HepG2 (cell line): ENCODE results near the gene ATOH8. TPM values are rescaled to one million over a fixed set of nuclear protein-coding genes. Genes with fewer than 3 reads are reported as not detected.

Experiments
- BORCS8-MEF2B ChIP-seq: sonication (generic); formaldehyde crosslinking; IDR thresholded peaks from 2 replicates; pipeline ENCODE4 v1.8.0; 2022; ENCODE audit warnings: mild to moderate bottlenecking, missing genetic modification reagents
- FOSL2 ChIP-seq: sonication (generic); formaldehyde crosslinking; IDR thresholded peaks from 2 replicates; pipeline ENCODE4 v1.4.0; 2020; ENCODE audit warnings: missing genetic modification reagents
- IRF2 ChIP-seq: IDR thresholded peaks from 2 replicates; pipeline ENCODE4 v1.6.1; 2018; ENCODE audit warnings: missing genetic modification reagents, missing compliant biosample characterization
- NFKB2 ChIP-seq: sonication (generic); formaldehyde crosslinking; IDR thresholded peaks from 2 replicates; pipeline ENCODE4 v1.4.0; 2020; ENCODE audit warnings: missing genetic modification reagents, borderline replicate concordance
- NFYC ChIP-seq: IDR thresholded peaks from 2 replicates; pipeline ENCODE4 v1.6.1; 2016; ENCODE audit warnings: missing genetic modification reagents, missing compliant biosample characterization
- NONO ChIP-seq, 2 experiments: fragments of 450-650 bp in 1 of 2; sonication (generic) in 1 of 2; formaldehyde crosslinking in 1 of 2; IDR thresholded peaks in 1 of 2; conservative IDR thresholded peaks in 1 of 2; 2 replicates each; pipeline versions ENCODE4 v1.6.1 to v1.8.0; 2017 to 2022; ENCODE audit warnings: mild to moderate bottlenecking in 1 of 2, missing genetic modification reagents in 1 of 2, moderate library complexity in 1 of 2
- NR2F6 ChIP-seq, 2 experiments: IDR thresholded peaks; 2 replicates each; pipeline ENCODE4 v1.6.1; 2016; ENCODE audit warnings: antibody characterized with exemption in 1 of 2, mild to moderate bottlenecking in 1 of 2
- SIX1 ChIP-seq: sonication (generic); formaldehyde crosslinking; IDR thresholded peaks from 2 replicates; pipeline ENCODE4 v1.4.0; 2020; ENCODE audit warnings: missing genetic modification reagents, borderline replicate concordance
- SKI ChIP-seq: fragments of 450-650 bp; IDR thresholded peaks from one replicate; pipeline ENCODE4 v1.6.1; 2018; ENCODE audit warnings: mild to moderate bottlenecking; ENCODE audit not compliant: partially characterized antibody
- SOX6 ChIP-seq, 2 experiments: fragments of 450-650 bp in 1 of 2; sonication (generic) in 1 of 2; formaldehyde crosslinking in 1 of 2; IDR thresholded peaks; 2 replicates each; pipeline versions ENCODE4 v1.4.0 to v1.6.1; 2017 to 2020; ENCODE audit warnings: antibody characterized with exemption in 1 of 2, mild to moderate bottlenecking in 1 of 2, missing genetic modification reagents in 1 of 2
- TARDBP ChIP-seq: sonication (generic); formaldehyde crosslinking; IDR thresholded peaks from 2 replicates; pipeline ENCODE4 v1.8.0; 2022; ENCODE audit warnings: mild to moderate bottlenecking, missing genetic modification reagents
- ZNF430 ChIP-seq: sonication (generic); formaldehyde crosslinking; IDR thresholded peaks from 2 replicates; pipeline ENCODE4 v1.9.0; 2021; ENCODE audit warnings: mild to moderate bottlenecking, missing genetic modification reagents
- ZNF550 ChIP-seq: sonication (generic); formaldehyde crosslinking; IDR thresholded peaks from 2 replicates; pipeline ENCODE4 v1.4.0; 2020; ENCODE audit warnings: mild to moderate bottlenecking, missing genetic modification reagents, borderline replicate concordance
- ZNF619 ChIP-seq: sonication (generic); formaldehyde crosslinking; IDR thresholded peaks from 2 replicates; pipeline ENCODE4 v1.4.0; 2020; ENCODE audit warnings: mild to moderate bottlenecking, missing genetic modification reagents
- ZNF839 ChIP-seq: sonication (generic); formaldehyde crosslinking; IDR thresholded peaks from 2 replicates; pipeline ENCODE4 v1.4.0; 2020; ENCODE audit warnings: missing genetic modification reagents, mild to moderate bottlenecking, borderline replicate concordance
- ZNF878 ChIP-seq: sonication (generic); formaldehyde crosslinking; IDR thresholded peaks from 2 replicates; pipeline ENCODE4 v1.8.1; 2023; ENCODE audit warnings: mild to moderate bottlenecking, missing genetic modification reagents, moderate library complexity
- ZNF879 ChIP-seq: sonication (generic); formaldehyde crosslinking; IDR thresholded peaks from 2 replicates; pipeline ENCODE4 v1.8.1; 2023; ENCODE audit warnings: missing genetic modification reagents
- polyA plus RNA-seq, 8 experiments: library from polyadenylated mRNA; depleted of rRNA in 3 of 8; stranded (reverse) in 7 of 8; unstranded in 1 of 8; fragments of >200 nt; fragmentation: Illumina TruSeq in 4 of 8; extraction: Trizol in 4 of 8; gene quantifications; 2 replicates each; pipeline versions ENCODE4 v1.2.1 to v1.2.3, GENCODE V29; 2011 to 2016; ENCODE audit warnings: low read depth in 4 of 8, missing spikeins in 1 of 8, mixed read lengths in 1 of 8; ENCODE audit not compliant: insufficient read depth in 1 of 8
- total RNA-seq, 5 experiments: library from RNA; depleted of rRNA; stranded (reverse); fragments of >200 nt; fragmentation: Illumina TruSeq; extraction: Trizol; gene quantifications; 2 replicates each; pipeline ENCODE4 v1.2.3, GENCODE V29; 2016; ENCODE audit warnings: low read depth in 1 of 5
- TF ChIP-seq, protein P1 (sequence below): sonication (generic); formaldehyde crosslinking; IDR thresholded peaks from 2 replicates; pipeline ENCODE4 v1.5.1; 2020; ENCODE audit warnings: mild to moderate bottlenecking, missing genetic modification reagents, moderate library complexity
- TF ChIP-seq, protein P2 (sequence below): IDR thresholded peaks from 2 replicates; pipeline ENCODE4 v1.6.1; 2016; ENCODE audit warnings: mild to moderate bottlenecking, missing biosample characterization, missing genetic modification reagents
- TF ChIP-seq, protein P3 (sequence below): sonication (generic); formaldehyde crosslinking; IDR thresholded peaks from 2 replicates; pipeline ENCODE4 v1.5.1; 2020; ENCODE audit warnings: mild to moderate bottlenecking, moderate library complexity, missing genetic modification reagents
- TF ChIP-seq, protein P4 (sequence below): sonication (generic); formaldehyde crosslinking; IDR thresholded peaks from 2 replicates; pipeline ENCODE4 v1.5.1; 2020; ENCODE audit warnings: mild to moderate bottlenecking, missing genetic modification reagents, moderate library complexity

ATOH8 gene
- total and polyA plus RNA-seq, 2 of the 13 experiments (the other 11 are each of a cell fraction or from before 2014, with no cell fraction given) = 0.13 to 0.61 TPM

DNA sequence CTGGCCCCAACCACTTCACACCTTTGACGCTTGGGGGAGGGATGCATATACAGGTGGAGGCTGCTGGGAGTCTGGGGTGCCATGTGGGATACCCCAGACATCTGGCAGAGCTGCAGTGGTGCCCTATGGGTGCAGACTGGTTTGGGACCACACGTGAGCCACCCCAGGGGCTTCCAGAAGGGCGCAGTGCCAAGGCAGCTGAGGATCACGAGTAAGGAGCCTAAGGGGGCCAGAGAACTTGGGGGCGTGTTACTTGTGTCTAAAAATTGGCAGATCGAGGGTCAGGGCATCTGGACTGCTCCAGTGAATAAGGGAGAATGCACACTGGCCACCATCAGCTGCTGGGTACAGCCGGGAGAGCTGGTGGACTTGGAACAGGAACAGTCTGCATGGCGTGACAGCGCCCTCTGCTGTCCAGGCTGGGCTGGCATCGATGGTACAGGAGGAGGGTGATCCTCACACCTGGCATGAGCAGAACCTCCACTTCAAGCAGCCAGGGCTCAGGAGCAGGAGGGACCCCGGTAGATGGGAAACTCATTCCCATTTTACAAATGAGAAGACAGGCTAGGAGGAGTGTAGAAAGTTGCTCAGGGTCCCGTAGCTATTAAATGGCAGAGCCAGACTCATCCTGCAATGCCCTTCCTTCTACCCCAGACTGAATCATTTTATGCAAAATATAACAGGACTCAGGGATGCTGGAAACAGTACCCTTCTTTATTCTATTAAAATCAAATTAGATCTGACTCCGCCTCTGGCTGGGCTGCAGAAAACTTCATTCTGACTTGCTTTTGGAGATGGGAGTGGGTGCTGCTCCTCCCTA lies 60.4 kb downstream of the ATOH8 start (continued):
- TF ChIP-seq NONO (IDR thresholded peaks at IDR 0.05) (no peak), NONO (CRISPR knock-in tag; conservative IDR thresholded peaks at IDR 0.05) (peak; percentile 51; the same call in 1 of the 2 replicates), IRF2 (CRISPR knock-in tag) (0 out of 2 replicates have a peak, but pooled peaks have one; percentile 38), NFYC (no peak), FOSL2 (CRISPR knock-in tag) (peak; percentile 35; the same call in 1 of the 2 replicates), SKI (no peak), ZNF878 (CRISPR knock-in tag) (no peak), SIX1 (no peak), ZNF550 (CRISPR knock-in tag) (no peak), ZNF430 (CRISPR knock-in tag) (no peak), SOX6 (IDR thresholded peaks at IDR 0.05) (no peak), SOX6 (CRISPR knock-in tag; IDR thresholded peaks at IDR 0.05) (no peak), ZNF879 (CRISPR knock-in tag) (no peak), ZNF839 (CRISPR knock-in tag) (0 out of 2 replicates have a peak, but pooled peaks have one; percentile 49), NR2F6 (IDR thresholded peaks at IDR 0.05) (no peak), NR2F6 (CRISPR knock-in tag; IDR thresholded peaks at IDR 0.05) (peak; percentile 49; the same call in 1 of the 2 replicates), ZNF619 (CRISPR knock-in tag) (peak; percentile 57; the same call in 1 of the 2 replicates), NFKB2 (peak; percentile 59; the same call in 1 of the 2 replicates), TARDBP (CRISPR knock-in tag) (peak; percentile 42; the same call in 1 of the 2 replicates), BORCS8-MEF2B (CRISPR knock-in tag) (peak; percentile 77)
- TF ChIP-seq, protein P1, sequence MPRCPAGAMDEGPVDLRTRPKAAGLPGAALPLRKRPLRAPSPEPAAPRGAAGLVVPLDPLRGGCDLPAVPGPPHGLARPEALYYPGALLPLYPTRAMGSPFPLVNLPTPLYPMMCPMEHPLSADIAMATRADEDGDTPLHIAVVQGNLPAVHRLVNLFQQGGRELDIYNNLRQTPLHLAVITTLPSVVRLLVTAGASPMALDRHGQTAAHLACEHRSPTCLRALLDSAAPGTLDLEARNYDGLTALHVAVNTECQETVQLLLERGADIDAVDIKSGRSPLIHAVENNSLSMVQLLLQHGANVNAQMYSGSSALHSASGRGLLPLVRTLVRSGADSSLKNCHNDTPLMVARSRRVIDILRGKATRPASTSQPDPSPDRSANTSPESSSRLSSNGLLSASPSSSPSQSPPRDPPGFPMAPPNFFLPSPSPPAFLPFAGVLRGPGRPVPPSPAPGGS (CRISPR knock-in tag) = no peak
- TF ChIP-seq, protein P2, sequence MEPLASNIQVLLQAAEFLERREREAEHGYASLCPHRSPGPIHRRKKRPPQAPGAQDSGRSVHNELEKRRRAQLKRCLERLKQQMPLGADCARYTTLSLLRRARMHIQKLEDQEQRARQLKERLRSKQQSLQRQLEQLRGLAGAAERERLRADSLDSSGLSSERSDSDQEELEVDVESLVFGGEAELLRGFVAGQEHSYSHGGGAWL (CRISPR knock-in tag) = no peak
- TF ChIP-seq, protein P3, sequence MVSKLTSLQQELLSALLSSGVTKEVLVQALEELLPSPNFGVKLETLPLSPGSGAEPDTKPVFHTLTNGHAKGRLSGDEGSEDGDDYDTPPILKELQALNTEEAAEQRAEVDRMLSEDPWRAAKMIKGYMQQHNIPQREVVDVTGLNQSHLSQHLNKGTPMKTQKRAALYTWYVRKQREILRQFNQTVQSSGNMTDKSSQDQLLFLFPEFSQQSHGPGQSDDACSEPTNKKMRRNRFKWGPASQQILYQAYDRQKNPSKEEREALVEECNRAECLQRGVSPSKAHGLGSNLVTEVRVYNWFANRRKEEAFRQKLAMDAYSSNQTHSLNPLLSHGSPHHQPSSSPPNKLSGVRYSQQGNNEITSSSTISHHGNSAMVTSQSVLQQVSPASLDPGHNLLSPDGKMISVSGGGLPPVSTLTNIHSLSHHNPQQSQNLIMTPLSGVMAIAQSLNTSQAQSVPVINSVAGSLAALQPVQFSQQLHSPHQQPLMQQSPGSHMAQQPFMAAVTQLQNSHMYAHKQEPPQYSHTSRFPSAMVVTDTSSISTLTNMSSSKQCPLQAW (CRISPR knock-in tag) = 0 out of 2 replicates have a peak, but pooled peaks have one; percentile 39
- TF ChIP-seq, protein P4, sequence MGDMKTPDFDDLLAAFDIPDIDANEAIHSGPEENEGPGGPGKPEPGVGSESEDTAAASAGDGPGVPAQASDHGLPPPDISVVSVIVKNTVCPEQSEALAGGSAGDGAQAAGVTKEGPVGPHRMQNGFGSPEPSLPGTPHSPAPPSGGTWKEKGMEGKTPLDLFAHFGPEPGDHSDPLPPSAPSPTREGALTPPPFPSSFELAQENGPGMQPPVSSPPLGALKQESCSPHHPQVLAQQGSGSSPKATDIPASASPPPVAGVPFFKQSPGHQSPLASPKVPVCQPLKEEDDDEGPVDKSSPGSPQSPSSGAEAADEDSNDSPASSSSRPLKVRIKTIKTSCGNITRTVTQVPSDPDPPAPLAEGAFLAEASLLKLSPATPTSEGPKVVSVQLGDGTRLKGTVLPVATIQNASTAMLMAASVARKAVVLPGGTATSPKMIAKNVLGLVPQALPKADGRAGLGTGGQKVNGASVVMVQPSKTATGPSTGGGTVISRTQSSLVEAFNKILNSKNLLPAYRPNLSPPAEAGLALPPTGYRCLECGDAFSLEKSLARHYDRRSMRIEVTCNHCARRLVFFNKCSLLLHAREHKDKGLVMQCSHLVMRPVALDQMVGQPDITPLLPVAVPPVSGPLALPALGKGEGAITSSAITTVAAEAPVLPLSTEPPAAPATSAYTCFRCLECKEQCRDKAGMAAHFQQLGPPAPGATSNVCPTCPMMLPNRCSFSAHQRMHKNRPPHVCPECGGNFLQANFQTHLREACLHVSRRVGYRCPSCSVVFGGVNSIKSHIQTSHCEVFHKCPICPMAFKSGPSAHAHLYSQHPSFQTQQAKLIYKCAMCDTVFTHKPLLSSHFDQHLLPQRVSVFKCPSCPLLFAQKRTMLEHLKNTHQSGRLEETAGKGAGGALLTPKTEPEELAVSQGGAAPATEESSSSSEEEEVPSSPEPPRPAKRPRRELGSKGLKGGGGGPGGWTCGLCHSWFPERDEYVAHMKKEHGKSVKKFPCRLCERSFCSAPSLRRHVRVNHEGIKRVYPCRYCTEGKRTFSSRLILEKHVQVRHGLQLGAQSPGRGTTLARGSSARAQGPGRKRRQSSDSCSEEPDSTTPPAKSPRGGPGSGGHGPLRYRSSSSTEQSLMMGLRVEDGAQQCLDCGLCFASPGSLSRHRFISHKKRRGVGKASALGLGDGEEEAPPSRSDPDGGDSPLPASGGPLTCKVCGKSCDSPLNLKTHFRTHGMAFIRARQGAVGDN (CRISPR knock-in tag) = peak; percentile 48
